HepG2 (cell line): ENCODE measurements around the gene RDH12. TPM values are rescaled to one million over a fixed set of nuclear protein-coding genes. Genes with fewer than 3 reads are reported as not detected.
A peak's percentile ranks its signal among the peaks of the same experiment; 100 is the strongest.

ENCODE experiments used
- ARID4A ChIP-seq: sonication (generic); formaldehyde crosslinking; IDR thresholded peaks from 2 replicates; pipeline ENCODE4 v1.5.0; 2020; ENCODE audit warnings: mild to moderate bottlenecking, missing genetic modification reagents, borderline replicate concordance
- IRF2 ChIP-seq: IDR thresholded peaks from 2 replicates; pipeline ENCODE4 v1.6.1; 2018; ENCODE audit warnings: missing genetic modification reagents, missing compliant biosample characterization
- SALL1 ChIP-seq: sonication (generic); formaldehyde crosslinking; IDR thresholded peaks from 2 replicates; pipeline ENCODE4 v1.8.0; 2022; ENCODE audit warnings: mild to moderate bottlenecking, missing genetic modification reagents
- SUZ12 ChIP-seq: fragments of 150-350 bp; IDR thresholded peaks from 2 replicates; pipeline ENCODE4 v1.6.1; 2014; ENCODE audit warnings: low read depth, low read length
- THAP11 ChIP-seq: IDR thresholded peaks from 2 replicates; pipeline ENCODE4 v1.6.1; 2016; ENCODE audit warnings: missing biosample characterization, missing genetic modification reagents
- THAP9 ChIP-seq: sonication (generic); formaldehyde crosslinking; IDR thresholded peaks from 2 replicates; pipeline ENCODE4; 2020; ENCODE audit warnings: missing genetic modification reagents, mild to moderate bottlenecking, borderline replicate concordance
- ZNF224 ChIP-seq: sonication (generic); formaldehyde crosslinking; IDR thresholded peaks from 2 replicates; pipeline ENCODE4 v1.5.0; 2020; ENCODE audit warnings: mild to moderate bottlenecking, missing genetic modification reagents
- ZNF367 ChIP-seq: sonication (generic); formaldehyde crosslinking; IDR thresholded peaks from 2 replicates; pipeline ENCODE4 v1.4.0; 2020; ENCODE audit warnings: missing genetic modification reagents, borderline replicate concordance
- ZNF563 ChIP-seq: sonication (generic); formaldehyde crosslinking; IDR thresholded peaks from 2 replicates; pipeline ENCODE4 v1.8.0; 2022; ENCODE audit warnings: mild to moderate bottlenecking, moderate library complexity, missing genetic modification reagents
- ZNF598 ChIP-seq: sonication (generic); formaldehyde crosslinking; IDR thresholded peaks from 2 replicates; pipeline ENCODE4 v1.5.1; 2020; ENCODE audit warnings: mild to moderate bottlenecking, missing genetic modification reagents, borderline replicate concordance
- ZXDC ChIP-seq: sonication (generic); formaldehyde crosslinking; IDR thresholded peaks from 2 replicates; pipeline ENCODE4 v1.5.0; 2020; ENCODE audit warnings: mild to moderate bottlenecking, missing genetic modification reagents
- polyA plus RNA-seq, 8 experiments: library from polyadenylated mRNA; depleted of rRNA in 3 of 8; stranded (reverse) in 7 of 8; unstranded in 1 of 8; fragments of >200 nt; fragmentation: Illumina TruSeq in 4 of 8; extraction: Trizol in 4 of 8; gene quantifications; 2 replicates each; pipeline versions ENCODE4 v1.2.1 to v1.2.3, GENCODE V29; 2011 to 2016; ENCODE audit warnings: low read depth in 4 of 8, missing spikeins in 1 of 8, mixed read lengths in 1 of 8; ENCODE audit not compliant: insufficient read depth in 1 of 8
- total RNA-seq, 5 experiments: library from RNA; depleted of rRNA; stranded (reverse); fragments of >200 nt; fragmentation: Illumina TruSeq; extraction: Trizol; gene quantifications; 2 replicates each; pipeline ENCODE4 v1.2.3, GENCODE V29; 2016; ENCODE audit warnings: low read depth in 1 of 5

The RDH12 gene
- total and polyA plus RNA-seq, 2 of the 13 experiments (the other 11 are each of a cell fraction or from before 2014, with no cell fraction given), result 1.6 to 2.1 TPM

- TF ChIP-seq ARID4A (CRISPR knock-in tag), result peak; percentile 17; the same call in 1 of the 2 replicates
- peak; percentile 96 for TF ChIP-seq THAP11
- TF ChIP-seq ZXDC, result no peak
- TF ChIP-seq SALL1, result peak; percentile 36; the same call in 1 of the 2 replicates
- TF ChIP-seq THAP9 (CRISPR knock-in tag), result no peak
- TF ChIP-seq ZNF563 (CRISPR knock-in tag), result no peak
- no peak for TF ChIP-seq ZNF224 (CRISPR knock-in tag)
- peak; percentile 38; the same call in 1 of the 2 replicates for TF ChIP-seq SUZ12
- no peak for TF ChIP-seq ZNF598
- 0 out of 2 replicates have a peak, but pooled peaks have one; percentile 40 for TF ChIP-seq IRF2 (CRISPR knock-in tag)
- no peak for TF ChIP-seq ZNF367 (CRISPR knock-in tag)
Measured at GRCh38 chr14:67722293-67722692, 20.6 kb downstream of the RDH12 start (continued).
